ENCODE measurements around the gene DNM2. TPM values are rescaled to one million over a fixed set of nuclear protein-coding genes. Genes with fewer than 3 reads are reported as not detected.

Gene DNM2
- total and polyA plus RNA-seq, 2 of the 13 experiments (the other 11 are each of a cell fraction or from before 2014, with no cell fraction given) = 41.7 to 59.8 TPM

DNA sequence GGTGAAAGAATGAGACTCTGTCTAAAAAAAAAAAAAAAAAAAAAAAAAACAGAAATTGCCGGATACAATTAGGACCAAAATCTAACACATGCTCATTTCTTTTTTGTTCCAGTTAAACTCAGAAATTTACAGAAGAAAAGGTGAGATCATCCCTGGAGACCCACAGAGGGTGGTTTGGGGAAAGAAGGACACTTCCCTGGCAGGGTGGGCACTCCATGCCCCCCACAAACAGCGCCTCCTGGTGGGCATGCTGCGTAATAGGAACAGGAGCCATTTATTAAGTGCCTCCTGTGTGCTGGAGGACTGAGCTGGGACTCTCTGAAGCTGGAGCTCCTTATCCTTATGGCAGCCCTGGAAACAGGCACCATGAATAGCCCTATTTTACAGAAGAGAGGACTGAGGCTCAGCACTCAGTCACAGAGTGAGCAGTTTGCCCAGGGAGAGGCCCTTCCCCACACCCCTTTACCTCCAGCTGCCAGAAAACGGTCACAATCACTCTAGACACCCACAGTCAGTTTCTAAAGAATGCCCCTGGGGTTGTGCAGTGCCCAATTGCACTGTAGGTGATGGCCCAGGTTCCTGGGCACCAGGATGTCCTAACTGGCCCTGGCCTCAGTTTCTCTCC is 140.4 kb downstream of the DNM2 start:
- H3K4me1 ChIP-seq (ENCODE audit: insufficient read depth, low read length) = peaks cover 30% of the 10 kb centered on the region
- H3K27ac ChIP-seq (ENCODE audit: extremely low read length, insufficient read depth, low read length) = no peak overlapping the region
- no peaks in the 10 kb centered on the region for H3K36me3 ChIP-seq (replicated peaks in 1 of 2; ENCODE audit: control insufficient read depth in 1 of 2, insufficient read depth in 2 of 2, low read length in 2 of 2)
- no peaks in the 10 kb centered on the region for H3K9me3 ChIP-seq (ENCODE audit: low read length)
- intact Hi-C loops (cut with micrococcal nuclease; ENCODE audit: unreplicated experiment) (loop anchor here (1.0 kb wide), 1 partner anchor 141 kb away; no protein-coding TSS in a partner anchor), in situ Hi-C loops (cut with HindIII; ENCODE audit: extremely low pct_ligation_motif_present, low pct_unique_long_range_greater_than_20kb) (no loop called here)
- H3K4me2 ChIP-seq (ENCODE audit: low read depth, low read length) = no peak overlapping the region
- ChIA-PET CTCF (ENCODE audit: low intra/inter-chr PET ratio, low total read pairs) (interaction anchor here (1.2 kb wide), 1 partner anchor 141 kb away, joined by 3 read pairs; the partner anchor contains the start of gene DNM2), POLR2A (interaction anchor here (1.2 kb wide), 1 partner anchor 22 kb away, joined by 5 read pairs; the partner anchor contains the start of gene TMED1)
- H3K27me3 ChIP-seq (ENCODE audit: control insufficient read depth in 1 of 2, insufficient read depth in 2 of 2, low read length in 2 of 2) = no peaks in the 10 kb centered on the region
- 46% methylated on average over 2 of the region's 4 CpGs for WGBS (ENCODE audit: low lambda C conversion rate)
- no TSS peak for BruUV-seq (replicated peaks)
- FAIRE-seq (no peak), ATAC-seq (peak; percentile 22; the same call in 1 of the 3 replicates), DNase-seq (ENCODE audit: low spot score) (no peak)
- H3K79me2 ChIP-seq (ENCODE audit: insufficient read depth, low read length) = no peaks in the 10 kb centered on the region
- H3K4me3 ChIP-seq (replicated peaks in 1 of 3; ENCODE audit: insufficient read depth in 1 of 3, low read depth in 2 of 3, low read length in 3 of 3) = no peak overlapping the region
- no peaks in the 10 kb centered on the region for H4K20me1 ChIP-seq (ENCODE audit: insufficient read depth, low read length)
- H2AFZ ChIP-seq (ENCODE audit: low read length) = no peak overlapping the region
- no peak overlapping the region for H3K9ac ChIP-seq (ENCODE audit: insufficient read depth, low read depth, low read length)
- TF ChIP-seq, protein P1, sequence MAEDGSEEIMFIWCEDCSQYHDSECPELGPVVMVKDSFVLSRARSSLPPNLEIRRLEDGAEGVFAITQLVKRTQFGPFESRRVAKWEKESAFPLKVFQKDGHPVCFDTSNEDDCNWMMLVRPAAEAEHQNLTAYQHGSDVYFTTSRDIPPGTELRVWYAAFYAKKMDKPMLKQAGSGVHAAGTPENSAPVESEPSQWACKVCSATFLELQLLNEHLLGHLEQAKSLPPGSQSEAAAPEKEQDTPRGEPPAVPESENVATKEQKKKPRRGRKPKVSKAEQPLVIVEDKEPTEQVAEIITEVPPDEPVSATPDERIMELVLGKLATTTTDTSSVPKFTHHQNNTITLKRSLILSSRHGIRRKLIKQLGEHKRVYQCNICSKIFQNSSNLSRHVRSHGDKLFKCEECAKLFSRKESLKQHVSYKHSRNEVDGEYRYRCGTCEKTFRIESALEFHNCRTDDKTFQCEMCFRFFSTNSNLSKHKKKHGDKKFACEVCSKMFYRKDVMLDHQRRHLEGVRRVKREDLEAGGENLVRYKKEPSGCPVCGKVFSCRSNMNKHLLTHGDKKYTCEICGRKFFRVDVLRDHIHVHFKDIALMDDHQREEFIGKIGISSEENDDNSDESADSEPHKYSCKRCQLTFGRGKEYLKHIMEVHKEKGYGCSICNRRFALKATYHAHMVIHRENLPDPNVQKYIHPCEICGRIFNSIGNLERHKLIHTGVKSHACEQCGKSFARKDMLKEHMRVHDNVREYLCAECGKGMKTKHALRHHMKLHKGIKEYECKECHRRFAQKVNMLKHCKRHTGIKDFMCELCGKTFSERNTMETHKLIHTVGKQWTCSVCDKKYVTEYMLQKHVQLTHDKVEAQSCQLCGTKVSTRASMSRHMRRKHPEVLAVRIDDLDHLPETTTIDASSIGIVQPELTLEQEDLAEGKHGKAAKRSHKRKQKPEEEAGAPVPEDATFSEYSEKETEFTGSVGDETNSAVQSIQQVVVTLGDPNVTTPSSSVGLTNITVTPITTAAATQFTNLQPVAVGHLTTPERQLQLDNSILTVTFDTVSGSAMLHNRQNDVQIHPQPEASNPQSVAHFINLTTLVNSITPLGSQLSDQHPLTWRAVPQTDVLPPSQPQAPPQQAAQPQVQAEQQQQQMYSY (CRISPR knock-in tag; IDR thresholded peaks at IDR 0.05) = no peak
- TF ChIP-seq, protein P2, sequence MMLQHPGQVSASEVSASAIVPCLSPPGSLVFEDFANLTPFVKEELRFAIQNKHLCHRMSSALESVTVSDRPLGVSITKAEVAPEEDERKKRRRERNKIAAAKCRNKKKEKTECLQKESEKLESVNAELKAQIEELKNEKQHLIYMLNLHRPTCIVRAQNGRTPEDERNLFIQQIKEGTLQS (CRISPR knock-in tag; IDR thresholded peaks at IDR 0.05) = no peak
- TF ChIP-seq MIER3 (CRISPR knock-in tag; IDR thresholded peaks at IDR 0.05; ENCODE audit: borderline replicate concordance) = no peak
- TF ChIP-seq ZNF724P (CRISPR knock-in tag; IDR thresholded peaks at IDR 0.05; ENCODE audit: borderline replicate concordance) = no peak
- TF ChIP-seq, protein P3, sequence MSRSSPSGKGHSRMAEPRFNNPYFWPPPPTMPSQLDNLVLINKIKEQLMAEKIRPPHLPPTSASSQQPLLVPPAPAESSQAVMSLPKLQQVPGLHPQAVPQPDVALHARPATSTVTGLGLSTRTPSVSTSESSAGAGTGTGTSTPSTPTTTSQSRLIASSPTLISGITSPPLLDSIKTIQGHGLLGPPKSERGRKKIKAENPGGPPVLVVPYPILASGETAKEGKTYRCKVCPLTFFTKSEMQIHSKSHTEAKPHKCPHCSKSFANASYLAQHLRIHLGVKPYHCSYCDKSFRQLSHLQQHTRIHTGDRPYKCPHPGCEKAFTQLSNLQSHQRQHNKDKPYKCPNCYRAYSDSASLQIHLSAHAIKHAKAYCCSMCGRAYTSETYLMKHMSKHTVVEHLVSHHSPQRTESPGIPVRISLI (CRISPR knock-in tag; IDR thresholded peaks at IDR 0.05; ENCODE audit: borderline replicate concordance) = peak; percentile 17; the same call in 1 of the 2 replicates
- TF ChIP-seq GATAD2A (CRISPR knock-in tag; IDR thresholded peaks at IDR 0.05) = 0 out of 2 replicates have a peak, but pooled peaks have one; percentile 19
- no peak for TF ChIP-seq ZNF296 (CRISPR knock-in tag; conservative IDR thresholded peaks at IDR 0.05)
- TF ChIP-seq ZNF230 (CRISPR knock-in tag; IDR thresholded peaks at IDR 0.05) = no peak
- no peak for TF ChIP-seq ZNF333 (CRISPR knock-in tag; IDR thresholded peaks at IDR 0.05; ENCODE audit: borderline replicate concordance)
- TF ChIP-seq XRCC5 (optimal IDR thresholded peaks at IDR 0.05; ENCODE audit: low read length) = peak; percentile 33
- no peak for TF ChIP-seq KAT8 (CRISPR knock-in tag; IDR thresholded peaks at IDR 0.05)
- no peak for TF ChIP-seq RBM22 (optimal IDR thresholded peaks at IDR 0.05; ENCODE audit: low read length)
- TF ChIP-seq XBP1 (CRISPR knock-in tag; IDR thresholded peaks at IDR 0.05) = no peak
- TF ChIP-seq EZH2 (conservative IDR thresholded peaks at IDR 0.05; ENCODE audit: low read depth, low read length) = no peak
- TF ChIP-seq, protein P4, sequence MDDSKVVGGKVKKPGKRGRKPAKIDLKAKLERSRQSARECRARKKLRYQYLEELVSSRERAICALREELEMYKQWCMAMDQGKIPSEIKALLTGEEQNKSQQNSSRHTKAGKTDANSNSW (CRISPR knock-in tag; IDR thresholded peaks at IDR 0.05; ENCODE audit: borderline replicate concordance) = no peak
- no peak for TF ChIP-seq ZNF572 (CRISPR knock-in tag; IDR thresholded peaks at IDR 0.05)
- TF ChIP-seq GLI4 (CRISPR knock-in tag; IDR thresholded peaks at IDR 0.05; ENCODE audit: borderline replicate concordance) = no peak
- no peak for TF ChIP-seq IKZF4 (CRISPR knock-in tag; IDR thresholded peaks at IDR 0.05; ENCODE audit: borderline replicate concordance, low read depth, not compliant biosample characterization)
- TF ChIP-seq TEAD3 (CRISPR knock-in tag; optimal IDR thresholded peaks at IDR 0.05; ENCODE audit: borderline replicate concordance) = peak; percentile 50
- 0 out of 2 replicates have a peak, but pooled peaks have one; percentile 32 for TF ChIP-seq THAP11 (CRISPR knock-in tag; IDR thresholded peaks at IDR 0.05)

Measured in HepG2 (cell line).